Measurements from ENCODE around the gene TM2D1. TPM values are rescaled to one million over a fixed set of nuclear protein-coding genes. Genes with fewer than 3 reads are reported as not detected.
"Not testable (repeated sequence)": the region's sequence is repeated elsewhere in the genome, so short reads cannot be mapped to it uniquely, and the experiment has no call there.

The TM2D1 gene
- 100 and 107 TPM in 2 replicates for total RNA-seq (2014; rRNA removed; shearing (Covaris generic))

DNA sequence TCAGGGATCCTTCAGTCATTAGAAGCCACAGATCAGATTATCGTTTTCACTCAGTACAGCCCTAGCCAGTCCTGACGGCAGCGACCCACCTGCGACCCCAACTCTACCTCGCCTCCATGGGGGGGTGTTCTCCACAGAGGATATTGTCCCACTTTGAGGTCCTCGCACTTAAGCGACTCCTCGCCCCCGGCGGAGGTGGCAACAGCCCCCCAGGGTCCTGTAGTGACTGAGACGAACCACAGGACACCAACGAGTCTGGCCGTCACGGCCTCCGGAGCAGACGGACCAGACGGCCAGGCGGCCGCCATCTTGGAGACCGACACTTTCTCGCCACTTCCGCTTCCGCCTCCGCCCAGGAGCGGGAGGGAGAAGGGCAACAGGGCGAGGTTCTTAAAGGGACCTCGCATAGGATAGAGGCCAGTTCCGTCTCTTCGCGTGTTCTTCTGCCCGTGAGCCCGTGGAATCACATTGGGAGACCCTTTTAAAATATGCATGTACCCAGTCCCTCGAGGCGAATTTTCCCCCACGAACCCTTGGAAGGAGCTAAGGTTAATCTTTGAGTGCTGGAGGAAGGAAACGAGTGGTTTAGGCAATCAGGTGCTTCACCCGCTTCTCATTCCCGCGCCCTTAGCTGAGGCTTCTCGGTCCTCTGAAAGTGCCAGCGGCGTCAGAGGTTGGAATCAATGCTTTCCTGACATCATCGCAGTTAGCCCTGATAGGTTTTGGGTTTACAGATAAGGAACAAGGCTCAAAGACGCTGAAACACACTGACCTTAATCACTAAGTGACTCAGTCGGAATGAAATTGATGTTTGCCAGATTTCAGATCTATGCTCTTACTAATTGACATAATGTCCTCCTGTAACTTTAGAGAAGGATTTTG lies at the start of gene TM2D1:
TSS of gene TM2D1 (minus strand) at position 329 of the 882 bp plus-strand sequence. CDS start at position 308, 21 bp downstream.
- peak; percentile 93 for DNase-seq (ENCODE audit: low spot score)

GRCh38 chr1:61770131-61770530 lies 45.2 kb upstream of the TM2D1 start:
- DNase-seq (ENCODE audit: low spot score): no peak

- DNase-seq (ENCODE audit: low spot score): no peak
Observed at GRCh38 chr1:61757950-61758349, 33.0 kb upstream of the TM2D1 start.

- DNase-seq (ENCODE audit: low spot score): no peak
Observed at GRCh38 chr1:61756773-61757172, 31.8 kb upstream of the TM2D1 start.

DNA sequence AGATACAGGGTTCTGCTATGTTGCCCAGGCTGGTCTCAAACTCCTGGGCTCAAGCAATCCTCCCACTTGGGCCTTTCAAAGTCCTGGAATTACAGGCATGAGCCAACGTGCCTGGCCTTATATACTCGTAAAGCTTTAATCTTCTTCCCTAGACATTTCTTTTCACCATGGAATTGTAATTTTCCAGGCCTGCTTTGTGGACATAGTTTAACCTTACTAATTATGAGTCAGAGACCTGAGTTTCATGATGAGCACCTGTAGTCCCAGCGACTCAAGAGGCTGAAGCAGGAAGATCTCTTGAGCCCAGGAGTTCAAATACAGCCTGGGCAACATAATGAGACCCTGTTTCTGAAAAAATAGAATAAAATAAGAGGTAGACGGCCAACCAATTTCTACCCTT lies 29.6 kb upstream of the TM2D1 start:
- no peak for DNase-seq (ENCODE audit: low spot score)

DNA sequence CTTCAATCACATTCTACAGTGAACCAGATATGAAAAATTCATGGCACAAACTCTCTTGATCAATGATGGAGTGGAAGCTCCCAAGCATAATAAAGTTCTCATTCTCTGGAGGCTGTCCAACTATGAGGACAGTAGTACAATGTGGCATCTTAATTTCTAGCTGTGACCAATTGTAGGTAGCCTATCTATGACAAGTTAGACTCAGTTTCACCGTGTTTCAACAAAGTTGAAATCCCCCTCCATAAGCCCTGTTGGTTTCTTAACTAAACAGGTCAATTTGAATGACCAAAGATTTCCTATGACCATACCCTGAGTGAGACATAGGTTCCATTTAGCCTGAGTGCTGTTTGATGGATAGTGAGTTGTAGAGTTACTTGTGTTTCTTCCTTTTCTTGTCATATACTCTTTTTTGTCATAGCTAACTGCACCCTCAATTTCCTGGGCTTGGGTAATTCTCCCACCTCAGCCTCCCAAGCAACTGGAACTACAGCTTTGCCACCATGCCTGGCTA lies 29.1 kb upstream of the TM2D1 start:
- no peak for DNase-seq (ENCODE audit: low spot score)

DNA sequence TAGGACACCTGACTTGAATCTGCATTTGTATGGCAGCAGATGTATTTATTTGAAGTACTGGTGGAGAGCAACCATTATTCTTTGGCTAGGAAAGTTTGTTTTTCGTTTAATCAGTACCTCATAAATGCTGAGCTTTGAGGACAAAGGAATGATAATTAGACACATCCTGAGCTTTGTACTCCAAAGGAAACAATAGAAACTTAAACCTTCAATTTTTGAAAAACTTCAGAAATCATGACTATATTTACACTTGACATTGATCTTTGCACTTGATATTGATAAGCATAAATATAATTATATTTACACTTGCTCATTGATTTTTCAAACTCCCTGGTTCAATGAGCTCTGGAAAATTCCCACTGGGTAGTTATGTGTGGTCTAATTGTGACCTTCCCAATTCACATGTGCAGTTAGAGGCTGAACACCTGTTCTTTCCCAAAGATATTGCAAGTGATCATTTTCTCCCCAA lies 28.0 kb upstream of the TM2D1 start:
- DNase-seq (ENCODE audit: low spot score): no peak

GRCh38 chr1:61749574-61749973 lies 24.6 kb upstream of the TM2D1 start:
- no peak for DNase-seq (ENCODE audit: low spot score)

DNA sequence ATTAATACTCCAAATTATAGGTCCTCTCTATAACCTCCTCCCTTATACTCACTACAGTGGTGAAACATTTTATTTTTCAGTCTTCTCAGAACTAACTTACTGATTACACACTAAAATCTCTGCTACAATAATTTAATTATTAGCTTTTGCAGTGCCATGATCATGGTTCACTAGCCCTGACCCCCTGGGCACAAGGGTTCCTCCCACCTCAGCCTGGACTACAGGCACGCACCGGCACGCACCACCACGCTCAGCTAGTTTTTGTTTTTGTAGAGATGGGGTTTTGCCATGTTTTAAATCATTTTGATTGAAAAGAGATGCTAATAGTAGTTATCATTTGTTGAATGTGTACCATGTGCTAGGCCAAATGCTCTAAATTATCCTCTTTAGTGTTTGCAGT lies 23.6 kb upstream of the TM2D1 start:
- DNase-seq (ENCODE audit: low spot score): no peak

DNA sequence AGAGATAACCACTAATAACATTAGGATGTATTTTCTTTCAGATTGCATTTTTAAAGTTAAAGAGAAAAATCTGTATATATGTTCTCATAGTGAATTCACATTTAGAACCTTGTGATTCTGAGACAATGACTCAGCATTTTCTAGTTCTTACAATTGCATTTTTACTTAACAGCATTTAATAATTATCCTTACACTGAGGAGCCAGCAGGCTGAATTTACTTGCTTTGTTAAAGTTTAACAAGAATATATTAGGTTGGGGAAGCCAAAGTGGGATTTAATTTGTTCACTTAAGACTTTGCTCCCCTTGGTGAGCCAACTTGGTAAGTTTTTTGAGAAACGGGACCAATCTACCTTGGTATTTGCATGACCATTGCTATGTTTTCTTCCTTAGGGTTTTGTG lies 21.9 kb upstream of the TM2D1 start:
- DNase-seq (ENCODE audit: low spot score): peak; percentile 10

- no peak for DNase-seq (ENCODE audit: low spot score)
Observed at GRCh38 chr1:61743716-61744580, 19.0 kb upstream of the TM2D1 start.

DNA sequence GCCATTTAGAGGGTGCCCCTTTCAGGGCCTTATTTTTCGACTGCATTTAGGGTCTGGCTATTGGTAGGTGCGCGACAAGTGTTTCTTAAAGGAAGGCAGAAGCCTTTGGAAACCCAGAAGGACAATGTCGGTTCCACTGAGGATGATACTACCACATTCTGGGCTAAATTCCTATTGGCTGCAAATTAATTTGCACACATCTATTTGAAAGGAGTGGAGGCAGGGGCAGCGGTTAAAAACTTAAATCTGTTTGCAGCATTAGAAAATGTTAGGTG lies 18.4 kb upstream of the TM2D1 start:
- DNase-seq (ENCODE audit: low spot score): no peak

DNA sequence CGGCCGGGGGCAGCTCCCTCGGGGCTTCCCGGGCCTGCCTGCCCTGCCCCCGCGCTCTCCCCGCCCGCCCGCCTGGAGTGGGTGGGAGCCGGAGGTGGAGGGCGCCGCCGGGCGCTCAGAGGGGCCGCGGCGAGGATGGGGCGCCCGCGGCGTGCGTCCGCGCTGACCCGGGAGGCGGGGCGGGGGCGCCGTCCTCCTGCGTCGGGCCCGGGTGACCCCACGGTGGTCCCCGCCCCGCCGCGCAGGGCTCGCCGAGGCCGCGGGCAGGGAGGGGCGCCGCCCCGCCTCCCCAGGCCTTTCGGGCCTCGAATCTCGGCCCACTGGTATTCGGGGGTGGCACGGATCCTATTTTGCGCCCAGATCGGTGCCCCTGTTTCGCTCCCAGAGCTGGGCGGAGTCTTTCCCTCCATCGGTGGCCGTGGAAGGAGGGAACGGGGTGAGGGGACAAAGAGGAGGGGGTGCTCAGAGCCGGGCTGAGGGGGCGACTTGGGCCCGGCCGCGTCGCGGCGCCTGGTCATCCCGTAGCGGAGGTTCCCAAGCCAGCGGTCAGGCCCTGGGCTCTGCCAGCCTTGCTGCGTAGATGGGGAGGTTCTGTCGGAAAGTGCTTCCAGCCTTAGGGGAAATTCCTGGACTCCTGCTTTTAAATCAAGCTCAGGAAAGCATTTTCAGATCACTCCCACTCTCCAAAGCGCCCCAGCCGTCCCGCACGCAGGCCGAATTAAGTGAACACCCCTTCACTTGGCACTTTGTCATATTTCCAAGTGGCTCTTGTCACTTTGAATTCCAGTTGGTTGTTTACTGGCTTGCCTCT lies 17.9 kb upstream of the TM2D1 start:
- DNase-seq (ENCODE audit: low spot score): peak; percentile 22

GRCh38 chr1:61741711-61742619 lies 17.0 kb upstream of the TM2D1 start, which contains the start of gene PATJ:
Gene PATJ, plus strand, starts transcription at chr1:61742480. Its CDS starts 20,413 bp downstream, at chr1:61762893.
- DNase-seq (ENCODE audit: low spot score): peak; percentile 10

- no peak for DNase-seq (ENCODE audit: low spot score)
Observed at GRCh38 chr1:61740751-61741700, 16.1 kb upstream of the TM2D1 start.

GRCh38 chr1:61732726-61733125 lies 7.8 kb upstream of the TM2D1 start:
- no peak for DNase-seq (ENCODE audit: low spot score)

GRCh38 chr1:61730679-61731078 lies 5.7 kb upstream of the TM2D1 start:
- DNase-seq (ENCODE audit: low spot score): not testable (repeated sequence)

DNA sequence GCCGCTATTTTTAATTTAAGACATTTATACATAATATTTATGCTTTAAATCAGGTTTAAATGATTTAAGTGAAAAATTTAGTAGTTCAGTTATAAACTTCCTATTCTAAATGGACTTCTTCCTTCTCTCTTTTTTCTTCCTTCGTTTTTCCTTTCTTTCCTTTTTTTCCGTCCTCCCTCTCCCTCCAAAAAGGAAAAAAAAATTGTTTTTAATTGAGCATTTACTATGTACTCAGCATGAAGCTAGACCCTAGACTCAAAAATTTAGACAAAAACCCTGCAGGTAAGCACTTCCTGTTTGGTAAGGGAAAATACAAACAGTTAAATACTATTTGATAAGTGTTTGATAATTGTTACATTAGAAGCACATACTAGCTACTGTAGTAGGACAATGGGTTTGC lies 2.6 kb upstream of the TM2D1 start:
- no peak for DNase-seq (ENCODE audit: low spot score)

DNA sequence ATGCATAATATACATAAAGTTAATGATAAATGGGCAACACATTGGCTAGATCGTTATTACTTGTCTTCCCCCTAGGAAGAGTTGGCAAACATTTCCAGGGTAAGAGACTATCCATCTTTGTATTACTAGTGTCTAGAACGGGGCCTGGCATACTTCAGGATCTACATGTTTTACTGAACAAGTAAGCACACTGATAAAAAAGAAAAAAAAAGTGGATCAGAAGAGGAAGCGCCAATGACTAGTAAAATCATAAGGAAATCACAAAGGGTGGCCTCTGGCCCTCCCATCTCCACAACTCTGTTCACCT lies 482 bp downstream of the TM2D1 start:
- no peak for DNase-seq (ENCODE audit: low spot score)

Data from H4 (cell line).